GM21786 (cell line): ENCODE measurements around the gene SYNGR2.
A peak's percentile ranks its signal among the peaks of the same experiment; 100 is the strongest.
"Not testable (repeated sequence)": the region's sequence is repeated elsewhere in the genome, so short reads cannot be mapped to it uniquely, and the experiment has no call there.

Experiments used
- ATAC-seq: cut with Tn5 transposase; IDR thresholded peaks from one replicate; pipeline ENCODE4 v1.9.1; 2021; ENCODE audit not compliant: unreplicated experiment

SYNGR2 gene

DNA sequence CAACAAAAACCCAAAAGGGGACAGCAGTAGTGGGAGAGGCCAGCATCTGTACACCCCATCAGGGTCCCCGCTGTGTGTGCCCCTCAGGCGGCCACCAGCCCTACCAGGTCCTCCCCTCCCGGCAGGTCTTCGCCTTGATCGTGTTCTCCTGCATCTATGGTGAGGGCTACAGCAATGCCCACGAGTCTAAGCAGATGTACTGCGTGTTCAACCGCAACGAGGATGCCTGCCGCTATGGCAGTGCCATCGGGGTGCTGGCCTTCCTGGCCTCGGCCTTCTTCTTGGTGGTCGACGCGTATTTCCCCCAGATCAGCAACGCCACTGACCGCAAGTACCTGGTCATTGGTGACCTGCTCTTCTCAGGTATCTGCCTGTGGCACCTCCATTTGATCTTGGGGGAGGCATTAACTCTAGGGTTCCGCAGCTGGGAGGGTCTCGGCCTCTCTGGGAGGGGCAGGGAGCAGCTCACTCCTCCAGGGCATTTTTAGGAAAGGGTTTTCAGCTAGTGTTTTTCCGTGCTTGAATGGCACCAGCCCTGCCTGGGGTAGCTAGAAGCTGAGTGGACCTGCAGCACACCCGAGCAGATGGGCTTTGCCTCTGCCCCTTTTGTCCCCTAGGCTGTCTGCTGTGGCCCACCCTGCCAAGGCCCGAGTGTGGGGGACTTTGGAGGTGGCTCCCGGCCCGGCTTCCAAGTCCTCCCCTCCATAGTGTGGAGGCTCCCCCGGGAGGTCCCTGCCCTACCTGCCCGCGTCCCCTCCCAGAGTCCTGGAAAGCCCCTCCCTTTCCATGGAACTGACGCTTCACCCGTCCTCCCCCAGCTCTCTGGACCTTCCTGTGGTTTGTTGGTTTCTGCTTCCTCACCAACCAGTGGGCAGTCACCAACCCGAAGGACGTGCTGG, 2.6 kb downstream of the SYNGR2 start:
- no peak for ATAC-seq

DNA sequence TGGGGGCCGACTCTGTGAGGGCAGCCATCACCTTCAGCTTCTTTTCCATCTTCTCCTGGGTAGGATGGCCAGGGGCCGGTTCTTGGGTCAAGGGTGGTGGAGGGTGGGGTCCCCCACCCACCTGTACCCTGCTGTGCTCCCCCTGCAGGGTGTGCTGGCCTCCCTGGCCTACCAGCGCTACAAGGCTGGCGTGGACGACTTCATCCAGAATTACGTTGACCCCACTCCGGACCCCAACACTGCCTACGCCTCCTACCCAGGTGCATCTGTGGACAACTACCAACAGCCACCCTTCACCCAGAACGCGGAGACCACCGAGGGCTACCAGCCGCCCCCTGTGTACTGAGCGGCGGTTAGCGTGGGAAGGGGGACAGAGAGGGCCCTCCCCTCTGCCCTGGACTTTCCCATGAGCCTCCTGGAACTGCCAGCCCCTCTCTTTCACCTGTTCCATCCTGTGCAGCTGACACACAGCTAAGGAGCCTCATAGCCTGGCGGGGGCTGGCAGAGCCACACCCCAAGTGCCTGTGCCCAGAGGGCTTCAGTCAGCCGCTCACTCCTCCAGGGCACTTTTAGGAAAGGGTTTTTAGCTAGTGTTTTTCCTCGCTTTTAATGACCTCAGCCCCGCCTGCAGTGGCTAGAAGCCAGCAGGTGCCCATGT, 3.3 kb downstream of the SYNGR2 start:
- ATAC-seq = not testable (repeated sequence)

DNA sequence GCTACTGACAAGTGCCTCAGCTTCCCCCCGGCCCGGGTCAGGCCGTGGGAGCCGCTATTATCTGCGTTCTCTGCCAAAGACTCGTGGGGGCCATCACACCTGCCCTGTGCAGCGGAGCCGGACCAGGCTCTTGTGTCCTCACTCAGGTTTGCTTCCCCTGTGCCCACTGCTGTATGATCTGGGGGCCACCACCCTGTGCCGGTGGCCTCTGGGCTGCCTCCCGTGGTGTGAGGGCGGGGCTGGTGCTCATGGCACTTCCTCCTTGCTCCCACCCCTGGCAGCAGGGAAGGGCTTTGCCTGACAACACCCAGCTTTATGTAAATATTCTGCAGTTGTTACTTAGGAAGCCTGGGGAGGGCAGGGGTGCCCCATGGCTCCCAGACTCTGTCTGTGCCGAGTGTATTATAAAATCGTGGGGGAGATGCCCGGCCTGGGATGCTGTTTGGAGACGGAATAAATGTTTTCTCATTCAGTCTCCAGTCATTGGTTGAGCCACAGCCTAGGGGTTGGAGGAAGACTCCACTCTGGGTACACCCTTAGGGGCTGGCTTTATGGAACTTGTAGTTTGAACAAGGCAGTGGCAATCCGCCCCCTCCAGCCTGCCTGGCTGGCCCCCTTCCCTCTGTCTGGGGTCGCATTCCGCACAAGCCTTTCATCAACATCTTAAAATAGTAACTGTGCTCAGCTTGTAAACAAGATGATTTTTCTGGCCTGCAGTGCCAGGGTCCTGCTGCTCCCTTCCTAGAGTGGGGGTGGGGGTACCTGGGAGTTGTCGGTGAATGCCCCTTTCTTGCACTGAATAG, 4.1 kb downstream of the SYNGR2 start:
- ATAC-seq = no peak

DNA sequence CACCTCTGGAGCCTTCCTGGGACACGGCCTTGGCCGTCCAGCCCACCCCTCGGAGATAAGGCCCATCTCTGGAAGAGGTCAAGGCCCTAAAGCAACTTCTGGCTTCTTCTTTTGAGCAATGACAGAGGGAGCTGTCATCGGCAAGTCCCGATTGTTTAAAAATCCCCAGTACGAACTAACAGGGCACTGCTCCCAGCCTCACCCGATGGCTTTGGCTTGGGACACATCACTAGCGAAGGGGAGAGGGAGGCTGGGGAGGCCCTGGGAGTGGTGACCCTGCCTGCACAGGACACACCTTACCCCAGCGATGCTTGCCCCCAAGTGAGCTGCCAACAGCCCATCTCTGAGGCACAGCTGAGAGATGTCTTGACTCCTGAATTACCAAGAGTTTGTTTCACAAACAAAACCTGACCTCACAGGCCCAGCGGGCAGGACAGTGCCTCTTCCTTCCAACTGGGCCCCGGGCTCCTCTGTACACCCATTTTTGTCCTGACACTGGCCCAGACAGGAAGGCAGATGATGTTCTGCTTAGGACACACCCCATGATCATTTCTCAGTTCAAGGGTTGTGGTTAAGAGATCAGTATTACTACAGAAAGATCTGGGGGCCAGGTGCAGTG, 4.8 kb downstream of the SYNGR2 start:
- peak; percentile 51 for ATAC-seq

DNA sequence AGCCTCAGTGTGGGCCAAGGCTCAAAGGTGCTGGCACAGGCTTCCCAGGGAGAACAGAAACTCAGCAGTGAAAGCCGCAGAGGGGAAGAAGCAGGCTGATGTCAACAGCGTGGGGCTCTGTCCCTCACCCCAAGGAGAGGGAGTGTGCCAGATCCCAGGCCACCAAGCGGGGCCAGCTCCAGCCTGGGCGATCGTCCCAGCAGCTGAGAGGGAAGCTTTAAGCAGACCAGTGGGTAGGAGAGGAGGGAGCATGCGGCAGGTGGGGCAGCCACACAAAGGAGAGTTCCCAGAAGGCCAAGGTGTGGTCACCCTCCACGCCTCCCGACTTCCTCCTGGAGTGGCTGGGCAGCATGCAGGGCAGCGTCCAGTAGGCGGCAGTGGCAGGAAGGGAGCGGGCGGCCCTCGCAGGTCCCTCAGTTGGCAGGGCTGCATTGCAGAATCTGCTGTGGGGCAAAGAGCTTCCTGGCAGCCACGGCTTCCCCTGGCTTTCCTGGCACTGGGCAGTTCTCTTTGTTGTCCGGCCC, 6.0 kb downstream of the SYNGR2 start:
- ATAC-seq = no peak

DNA sequence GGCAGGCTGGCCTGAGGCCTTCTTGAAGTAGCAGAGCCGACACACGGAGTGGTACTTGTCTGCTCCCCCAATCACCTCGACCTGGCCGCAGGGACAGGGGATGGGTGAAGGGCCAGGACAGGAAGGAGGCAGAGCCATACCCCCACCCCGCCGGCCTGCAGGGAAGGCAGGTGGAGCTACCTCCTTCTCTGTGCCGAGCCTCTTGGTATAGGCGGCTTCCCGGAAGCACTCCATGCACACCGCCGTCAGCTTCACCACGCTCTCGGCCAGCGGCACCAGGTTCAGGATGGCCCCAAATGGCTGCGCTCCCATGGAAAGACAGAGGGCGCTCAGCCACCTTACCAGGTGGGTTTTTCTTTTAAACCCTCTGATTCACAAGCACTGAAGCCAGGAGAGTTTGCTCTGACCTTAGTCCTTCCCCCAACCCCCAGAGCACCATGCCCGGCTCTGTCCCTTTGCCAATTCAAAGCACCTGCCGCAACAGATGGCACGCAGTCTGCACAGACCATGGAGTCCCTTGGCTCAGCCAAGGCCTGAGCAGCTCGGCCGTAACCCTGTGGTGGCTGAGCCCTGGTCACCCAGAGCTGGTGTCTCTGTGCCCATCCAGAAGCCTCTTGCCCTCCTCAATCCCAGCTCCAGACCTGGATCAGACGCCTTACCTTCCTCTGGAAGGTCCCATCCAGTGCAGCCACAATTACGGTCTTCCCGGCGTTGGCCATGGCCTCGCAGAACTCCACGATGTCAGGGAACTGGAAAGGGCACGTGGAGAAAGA, 6.7 kb downstream of the SYNGR2 start:
- ATAC-seq = no peak

DNA sequence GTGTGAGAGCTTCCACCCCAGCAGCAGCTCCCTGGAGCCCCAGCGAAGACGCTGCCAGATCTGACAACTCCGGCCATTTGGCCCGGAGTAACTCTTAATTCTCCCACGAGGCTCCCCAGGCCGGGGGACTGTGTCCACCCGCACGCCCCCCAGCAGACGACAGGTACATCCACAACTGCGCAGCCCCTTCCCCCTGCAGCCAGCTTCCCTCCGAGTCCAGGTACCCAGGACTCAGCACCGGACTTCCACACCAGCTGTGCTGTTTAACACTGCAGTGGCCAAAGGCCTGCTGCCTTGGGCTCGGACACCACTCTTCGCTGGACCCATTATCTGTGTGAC, 7.2 kb downstream of the SYNGR2 start:
- no peak for ATAC-seq

DNA sequence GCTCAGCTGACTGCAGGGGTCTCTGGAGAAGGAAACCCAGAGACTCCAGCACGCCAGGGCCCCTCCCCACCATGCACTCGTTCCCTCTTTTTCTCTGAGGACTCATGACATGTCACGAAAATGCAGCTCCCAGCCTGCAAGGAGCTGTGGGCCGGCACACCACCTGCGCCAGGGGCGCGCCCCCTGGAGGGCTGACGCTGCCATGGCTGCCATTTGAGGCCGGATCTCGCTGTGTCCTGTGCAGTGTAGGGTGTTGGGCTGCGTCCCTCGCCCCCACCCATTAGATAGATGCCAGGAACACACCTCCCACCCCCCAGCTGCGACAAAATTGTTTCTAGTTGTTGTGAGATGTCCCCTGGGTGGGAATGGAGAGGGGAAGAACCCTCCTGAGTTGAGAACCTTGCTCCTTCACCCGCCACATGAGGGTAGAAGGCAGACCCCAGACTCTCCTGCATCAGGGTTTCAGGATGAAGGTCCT, 8.2 kb downstream of the SYNGR2 start:
- ATAC-seq = no peak

DNA sequence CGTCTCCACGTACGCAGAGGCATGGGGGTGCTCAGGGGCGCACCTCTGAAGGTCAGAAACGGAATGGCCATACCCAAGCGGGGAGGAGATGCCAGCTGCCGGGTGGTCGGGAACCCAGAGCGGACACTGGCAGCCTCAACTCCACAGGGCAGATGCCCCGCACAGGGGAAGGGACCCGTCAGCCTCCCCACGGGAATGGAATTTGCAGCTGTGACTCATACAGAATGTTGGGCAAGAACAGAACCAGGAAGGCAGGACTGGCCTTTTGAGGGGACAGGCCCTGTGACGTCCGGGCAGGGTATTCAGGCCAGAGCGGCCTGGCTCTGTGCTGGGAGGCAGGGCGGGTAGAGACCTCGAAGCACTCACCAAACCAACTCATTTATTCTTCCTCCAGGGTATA, 11.0 kb downstream of the SYNGR2 start:
- ATAC-seq = no peak

DNA sequence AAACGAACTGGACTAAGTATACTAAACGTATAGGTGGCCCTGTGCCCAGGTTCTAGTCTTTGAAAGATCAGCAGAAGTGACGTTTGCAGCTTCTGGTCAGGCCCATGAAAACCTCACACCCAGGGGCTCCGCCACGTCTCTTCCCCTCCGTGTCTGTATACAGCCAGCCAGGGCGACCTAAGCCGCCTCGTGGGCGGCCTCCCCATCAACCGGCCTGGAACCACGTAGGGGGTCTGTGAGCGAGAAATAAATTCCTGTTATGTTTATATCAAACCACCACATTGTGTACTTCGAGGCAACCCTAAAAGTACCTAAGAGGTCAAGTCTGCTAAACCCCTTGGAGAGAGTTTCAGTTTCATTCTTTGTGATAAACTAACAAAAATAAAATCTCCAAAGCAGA, 11.7 kb downstream of the SYNGR2 start:
- ATAC-seq = no peak

DNA sequence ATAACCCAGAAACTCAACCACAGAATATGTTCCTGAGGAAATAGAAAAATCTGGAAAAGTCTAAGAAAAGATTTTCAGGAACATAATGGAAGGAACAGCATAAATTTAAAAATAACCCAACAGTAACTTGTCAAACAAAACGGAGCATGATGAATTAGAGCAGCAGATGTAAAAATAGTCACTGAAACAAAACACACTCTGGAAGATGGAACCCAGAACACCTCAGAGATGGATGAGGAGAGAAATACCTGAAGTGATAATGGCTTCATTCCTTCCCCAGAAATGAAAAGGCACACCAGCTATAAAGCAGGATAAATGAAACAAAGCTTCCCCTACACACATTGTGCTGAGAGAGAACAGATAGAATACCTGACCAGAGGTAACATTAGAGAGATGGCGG, 12.1 kb downstream of the SYNGR2 start:
- ATAC-seq = no peak

DNA sequence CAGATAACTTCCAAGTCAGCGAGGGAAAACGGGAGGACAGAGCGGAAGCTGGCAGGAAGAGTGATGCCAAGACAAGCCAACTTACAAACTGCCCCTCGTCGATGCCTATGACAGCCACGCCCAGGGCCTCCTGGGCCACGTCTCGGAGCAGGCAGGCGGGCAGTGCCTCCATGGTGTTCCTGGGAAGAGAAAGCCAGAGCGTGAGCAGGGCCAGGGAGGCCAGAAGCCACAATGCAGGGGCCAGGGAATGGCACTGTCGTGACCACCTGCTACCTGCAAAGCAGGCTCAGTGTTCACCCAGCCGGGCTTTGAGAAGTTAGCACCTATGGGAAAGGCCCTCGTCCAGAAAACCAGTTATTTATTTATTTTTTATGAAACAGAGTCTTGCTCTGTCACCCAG, 14.1 kb downstream of the SYNGR2 start:
- ATAC-seq = no peak

DNA sequence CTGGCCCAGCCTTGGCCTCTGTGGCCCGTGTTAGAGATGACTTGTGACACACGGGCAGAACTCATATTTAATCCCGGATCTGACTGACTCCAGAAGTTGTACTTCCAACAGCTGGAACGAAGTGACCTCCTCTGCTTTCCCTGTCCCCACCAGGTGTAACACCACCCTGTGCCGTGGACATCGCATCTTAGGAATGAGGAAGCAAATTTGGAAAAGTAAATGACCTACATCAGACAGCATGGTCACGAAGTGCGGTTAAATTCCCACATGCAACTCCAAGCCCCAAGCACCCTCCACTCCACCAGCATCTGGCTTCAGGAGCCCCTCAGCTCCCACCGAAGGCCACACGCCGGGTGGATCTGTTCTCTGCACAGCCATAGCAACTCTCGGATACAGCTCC, 15.5 kb downstream of the SYNGR2 start:
- no peak for ATAC-seq

DNA sequence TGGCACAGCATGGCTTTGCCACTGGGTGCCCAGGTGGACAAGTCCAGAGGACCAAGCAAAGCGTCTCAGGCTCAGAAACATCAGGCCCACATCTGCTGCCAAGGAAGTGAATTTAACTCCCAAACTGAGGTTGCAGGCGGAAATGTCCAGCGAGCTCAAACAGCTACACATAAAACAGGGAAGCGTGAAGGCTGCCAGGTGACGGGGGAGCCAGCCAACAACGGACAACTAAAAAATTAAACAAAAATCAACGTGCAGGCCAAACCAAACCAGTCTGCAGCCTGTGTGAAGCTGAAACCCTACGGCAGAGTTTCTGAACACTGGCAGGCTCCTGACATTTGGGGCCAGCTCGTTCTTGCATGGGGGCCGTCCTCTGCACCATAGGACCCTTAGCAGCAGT, 16.0 kb downstream of the SYNGR2 start:
- no peak for ATAC-seq

DNA sequence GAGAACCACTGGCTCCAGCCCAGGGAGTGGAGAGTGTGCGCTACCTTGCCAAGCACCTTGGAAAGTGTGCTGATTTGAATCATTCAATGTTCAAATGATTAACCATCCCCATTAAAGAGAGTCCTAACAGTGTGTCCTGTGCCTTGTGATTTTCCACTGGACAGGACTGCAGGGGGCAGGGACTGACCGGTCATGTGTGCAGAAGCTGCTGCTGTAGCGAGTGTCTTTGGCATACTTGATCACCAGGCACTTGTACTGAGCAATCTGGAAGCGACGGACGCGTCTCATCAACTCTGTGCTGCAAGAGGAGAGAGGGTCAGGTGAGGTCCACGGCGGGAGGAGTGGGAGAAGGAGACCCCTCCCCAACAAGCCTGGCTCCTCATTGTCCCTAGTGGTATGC, 16.5 kb downstream of the SYNGR2 start:
- ATAC-seq = no peak

DNA sequence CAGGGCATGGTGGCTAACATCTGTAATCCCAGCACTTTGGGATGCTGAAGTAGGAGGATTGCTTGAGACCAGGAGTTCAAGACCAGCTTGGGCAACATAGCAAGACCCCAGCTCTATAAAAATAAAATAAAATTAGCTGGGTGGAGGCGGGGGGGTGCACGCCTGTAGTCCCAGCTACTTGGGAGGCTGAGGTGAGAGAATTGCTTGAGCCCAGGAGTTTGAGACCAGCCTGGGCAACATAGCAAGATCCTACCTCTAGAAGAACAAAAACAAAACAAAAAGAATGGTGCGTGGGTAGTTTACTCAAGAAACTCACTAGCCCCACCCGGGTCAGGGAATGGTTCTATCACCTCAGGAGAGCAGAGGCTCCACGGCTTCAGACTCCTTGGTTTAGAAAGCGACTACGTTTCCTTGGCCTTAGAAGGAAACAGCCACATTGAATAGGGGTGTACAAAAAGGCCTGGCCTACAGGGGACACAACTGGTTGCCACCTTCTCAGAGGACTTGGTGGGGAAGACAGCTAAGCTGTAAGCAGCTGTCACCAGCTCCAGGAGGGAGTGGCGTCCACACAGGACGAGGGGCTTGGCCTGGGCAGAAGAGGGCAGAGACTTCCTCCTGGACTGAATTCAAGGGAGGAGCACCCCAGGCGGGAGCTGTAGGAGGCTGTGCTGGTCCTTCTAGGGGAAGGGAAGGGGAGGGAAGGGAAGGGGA, 17.8 kb downstream of the SYNGR2 start:
- ATAC-seq = no peak

DNA sequence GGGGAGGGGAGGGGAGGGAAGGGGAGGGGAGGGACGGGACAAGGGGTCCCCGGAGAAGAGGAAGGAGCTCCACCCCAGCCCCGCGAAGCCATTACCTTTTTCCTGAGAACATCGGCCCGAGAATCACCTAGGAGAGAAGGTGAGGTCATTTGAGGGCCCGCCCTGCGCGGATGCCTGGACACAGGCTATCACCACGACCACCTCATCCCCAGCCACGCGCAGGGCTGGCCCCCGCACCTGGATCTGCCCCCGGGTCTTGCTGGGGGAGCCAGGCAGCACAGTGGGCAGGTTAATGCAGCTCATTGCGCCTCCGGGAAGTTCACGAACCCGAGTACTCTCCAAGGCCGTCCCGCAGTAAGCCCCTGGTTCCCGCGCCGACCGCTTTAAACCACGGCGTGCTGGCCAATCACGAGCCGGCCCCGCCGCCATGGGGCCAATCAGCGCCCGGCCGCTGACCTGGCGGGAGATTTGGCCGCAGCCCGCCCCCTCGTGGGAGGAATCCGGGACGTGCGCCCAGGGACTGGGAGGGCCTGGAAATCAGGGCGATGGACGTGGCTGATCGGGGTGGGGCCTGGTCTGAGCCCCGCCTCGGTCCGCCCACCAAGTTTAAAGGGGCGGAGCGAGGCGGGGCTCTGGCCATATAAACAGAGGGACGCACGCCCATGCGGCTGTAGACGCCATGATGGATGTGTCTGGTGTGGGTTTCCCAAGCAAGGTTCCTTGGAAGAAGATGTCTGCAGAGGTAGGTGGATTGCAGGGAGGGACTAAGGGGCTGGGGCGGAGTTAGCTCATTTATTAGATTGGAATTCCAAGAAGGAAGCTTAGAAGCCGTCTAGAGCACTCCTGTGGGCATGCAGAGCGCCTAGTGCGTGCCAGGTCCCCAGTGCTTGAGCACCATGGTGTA, 18.6 kb downstream of the SYNGR2 start, which contains the start of the genes AFMID and TK1:
TSS of gene AFMID (plus strand) at position 671 of the 904 bp plus-strand sequence. CDS start at position 680, 9 bp downstream.
TSS of gene TK1 (minus strand) at position 361 of the 904 bp plus-strand sequence. CDS start at position 303, 58 bp downstream.
- peak; percentile 85 for ATAC-seq

DNA sequence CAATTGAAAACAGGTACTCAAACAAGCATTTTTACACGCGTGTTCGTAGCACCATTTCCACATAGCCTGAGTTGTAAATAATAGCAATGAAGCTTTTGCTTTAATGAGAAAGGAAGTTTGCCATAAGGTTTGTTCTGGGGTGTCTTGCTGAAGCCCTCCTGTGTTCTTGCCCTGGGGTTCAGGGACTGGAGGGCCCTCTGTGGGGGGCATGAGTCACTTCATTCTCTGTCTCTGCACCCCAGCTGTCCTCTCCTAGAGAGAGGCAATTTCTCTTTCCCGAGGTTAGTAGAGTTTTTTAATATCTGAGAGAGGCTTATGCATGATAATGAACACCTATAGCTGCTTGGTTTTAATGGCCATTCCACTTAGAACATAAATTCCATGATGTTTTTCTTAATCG, 28.3 kb downstream of the SYNGR2 start:
- no peak for ATAC-seq
